Panc1 (cell line): Measurements from ENCODE around the gene SNRNP27.

ENCODE experiments used
- POLR2AphosphoS5 ChIP-seq: IDR thresholded peaks from 2 replicates; pipeline ENCODE4 v1.6.1; 2012; ENCODE audit warnings: mild to moderate bottlenecking, low read depth, low read length, moderate library complexity
- TCF7L2 ChIP-seq: IDR thresholded peaks from 2 replicates; pipeline ENCODE4 v1.6.1; 2011; ENCODE audit warnings: mild to moderate bottlenecking, low read depth, low read length, inconsistent platforms
- TF ChIP-seq, protein P1 (sequence below): fragments of 450-650 bp; IDR thresholded peaks from 2 replicates; pipeline ENCODE4 v1.5.1; 2017; ENCODE audit warnings: mild to moderate bottlenecking
- TF ChIP-seq, protein P2 (sequence below), 2 experiments: IDR thresholded peaks; 2 replicates each; pipeline ENCODE4 v1.6.1; 2011 to 2012; ENCODE audit warnings: low read depth in 2 of 2, control low read depth in 1 of 2, low read length in 1 of 2, mild to moderate bottlenecking in 1 of 2, moderate library complexity in 1 of 2; ENCODE audit not compliant: insufficient read depth in 1 of 2

DNA sequence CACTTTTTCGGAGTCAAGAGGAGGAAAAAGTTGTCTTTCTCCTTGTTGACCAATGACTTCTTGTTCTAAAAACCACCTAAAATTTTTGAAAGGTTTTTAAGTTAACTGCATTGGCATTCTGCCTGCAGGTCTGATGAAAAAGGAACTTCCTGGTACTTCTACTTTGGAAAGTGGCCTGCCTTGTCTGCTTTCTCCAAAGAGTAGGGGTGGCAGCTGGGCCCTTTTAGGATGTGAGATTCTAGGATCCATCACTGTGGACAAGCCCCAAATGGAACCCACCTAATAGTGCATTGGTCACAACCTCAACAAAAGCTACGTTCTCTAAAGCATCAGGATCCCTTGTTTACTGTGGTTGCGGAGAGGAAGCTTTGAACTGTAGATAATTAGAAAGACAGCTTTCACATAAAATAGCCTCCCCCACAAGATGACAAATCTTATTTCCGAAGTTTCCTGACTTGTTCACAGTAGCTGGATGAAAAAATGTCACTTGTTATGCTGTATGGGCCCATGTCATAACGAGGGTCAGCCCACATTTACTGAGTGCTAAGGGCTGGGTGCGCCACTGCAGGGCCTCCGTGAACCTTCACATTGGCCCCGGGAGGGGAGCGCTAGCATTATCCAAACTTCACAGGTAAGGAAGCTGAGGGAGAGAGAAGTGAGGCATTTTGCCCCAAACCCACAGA, 50.2 kb downstream of the SNRNP27 start:
- TF ChIP-seq, protein P1, sequence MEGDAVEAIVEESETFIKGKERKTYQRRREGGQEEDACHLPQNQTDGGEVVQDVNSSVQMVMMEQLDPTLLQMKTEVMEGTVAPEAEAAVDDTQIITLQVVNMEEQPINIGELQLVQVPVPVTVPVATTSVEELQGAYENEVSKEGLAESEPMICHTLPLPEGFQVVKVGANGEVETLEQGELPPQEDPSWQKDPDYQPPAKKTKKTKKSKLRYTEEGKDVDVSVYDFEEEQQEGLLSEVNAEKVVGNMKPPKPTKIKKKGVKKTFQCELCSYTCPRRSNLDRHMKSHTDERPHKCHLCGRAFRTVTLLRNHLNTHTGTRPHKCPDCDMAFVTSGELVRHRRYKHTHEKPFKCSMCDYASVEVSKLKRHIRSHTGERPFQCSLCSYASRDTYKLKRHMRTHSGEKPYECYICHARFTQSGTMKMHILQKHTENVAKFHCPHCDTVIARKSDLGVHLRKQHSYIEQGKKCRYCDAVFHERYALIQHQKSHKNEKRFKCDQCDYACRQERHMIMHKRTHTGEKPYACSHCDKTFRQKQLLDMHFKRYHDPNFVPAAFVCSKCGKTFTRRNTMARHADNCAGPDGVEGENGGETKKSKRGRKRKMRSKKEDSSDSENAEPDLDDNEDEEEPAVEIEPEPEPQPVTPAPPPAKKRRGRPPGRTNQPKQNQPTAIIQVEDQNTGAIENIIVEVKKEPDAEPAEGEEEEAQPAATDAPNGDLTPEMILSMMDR, result no peak
- TF ChIP-seq POLR2AphosphoS5 (no peak), TCF7L2 (no peak)
- TF ChIP-seq, protein P2, sequence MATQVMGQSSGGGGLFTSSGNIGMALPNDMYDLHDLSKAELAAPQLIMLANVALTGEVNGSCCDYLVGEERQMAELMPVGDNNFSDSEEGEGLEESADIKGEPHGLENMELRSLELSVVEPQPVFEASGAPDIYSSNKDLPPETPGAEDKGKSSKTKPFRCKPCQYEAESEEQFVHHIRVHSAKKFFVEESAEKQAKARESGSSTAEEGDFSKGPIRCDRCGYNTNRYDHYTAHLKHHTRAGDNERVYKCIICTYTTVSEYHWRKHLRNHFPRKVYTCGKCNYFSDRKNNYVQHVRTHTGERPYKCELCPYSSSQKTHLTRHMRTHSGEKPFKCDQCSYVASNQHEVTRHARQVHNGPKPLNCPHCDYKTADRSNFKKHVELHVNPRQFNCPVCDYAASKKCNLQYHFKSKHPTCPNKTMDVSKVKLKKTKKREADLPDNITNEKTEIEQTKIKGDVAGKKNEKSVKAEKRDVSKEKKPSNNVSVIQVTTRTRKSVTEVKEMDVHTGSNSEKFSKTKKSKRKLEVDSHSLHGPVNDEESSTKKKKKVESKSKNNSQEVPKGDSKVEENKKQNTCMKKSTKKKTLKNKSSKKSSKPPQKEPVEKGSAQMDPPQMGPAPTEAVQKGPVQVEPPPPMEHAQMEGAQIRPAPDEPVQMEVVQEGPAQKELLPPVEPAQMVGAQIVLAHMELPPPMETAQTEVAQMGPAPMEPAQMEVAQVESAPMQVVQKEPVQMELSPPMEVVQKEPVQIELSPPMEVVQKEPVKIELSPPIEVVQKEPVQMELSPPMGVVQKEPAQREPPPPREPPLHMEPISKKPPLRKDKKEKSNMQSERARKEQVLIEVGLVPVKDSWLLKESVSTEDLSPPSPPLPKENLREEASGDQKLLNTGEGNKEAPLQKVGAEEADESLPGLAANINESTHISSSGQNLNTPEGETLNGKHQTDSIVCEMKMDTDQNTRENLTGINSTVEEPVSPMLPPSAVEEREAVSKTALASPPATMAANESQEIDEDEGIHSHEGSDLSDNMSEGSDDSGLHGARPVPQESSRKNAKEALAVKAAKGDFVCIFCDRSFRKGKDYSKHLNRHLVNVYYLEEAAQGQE (IDR thresholded peaks at IDR 0.05; ENCODE audit: insufficient read depth in 1 of 2, low read depth in 2 of 2, low read length in 1 of 2), result no peak
